ENCODE results near the gene SPATS2L.

The SPATS2L gene

GRCh38 chr2:200463452-200463851, 157.0 kb downstream of the SPATS2L start:
- DNase-seq (ENCODE audit: low read depth in 1 of 2, low spot score in 1 of 2), result no peak

- DNase-seq (ENCODE audit: low read depth in 1 of 2, low spot score in 1 of 2), result peak in 1 of 2 donors; percentile 22
These were observed 160.2 kb downstream of the SPATS2L start for GRCh38 chr2:200466425-200467418.

GRCh38 chr2:200467806-200468681, 161.6 kb downstream of the SPATS2L start:
- no peak for DNase-seq (ENCODE audit: low read depth in 1 of 2, low spot score in 1 of 2)

GRCh38 chr2:200469708-200470211, 163.3 kb downstream of the SPATS2L start:
- DNase-seq (ENCODE audit: low read depth in 1 of 2, low spot score in 1 of 2), result no peak

- DNase-seq (ENCODE audit: low read depth in 1 of 2, low spot score in 1 of 2), result no peak
These were observed 163.7 kb downstream of the SPATS2L start for GRCh38 chr2:200470230-200470629.

- DNase-seq (ENCODE audit: low read depth in 1 of 2, low spot score in 1 of 2), result no peak
These were observed 164.9 kb downstream of the SPATS2L start for GRCh38 chr2:200471324-200471848.

GRCh38 chr2:200471928-200472645, 165.6 kb downstream of the SPATS2L start:
- no peak for DNase-seq (ENCODE audit: low read depth in 1 of 2, low spot score in 1 of 2)

GRCh38 chr2:200472853-200473464, 166.5 kb downstream of the SPATS2L start:
- no peak for DNase-seq (ENCODE audit: low read depth in 1 of 2, low spot score in 1 of 2)

GRCh38 chr2:200475795-200476194, 169.3 kb downstream of the SPATS2L start:
- DNase-seq (ENCODE audit: low read depth in 1 of 2, low spot score in 1 of 2), result no peak

- DNase-seq (ENCODE audit: low read depth in 1 of 2, low spot score in 1 of 2), result no peak
These were observed 170.3 kb downstream of the SPATS2L start for GRCh38 chr2:200476836-200477235.

- DNase-seq (ENCODE audit: low read depth in 1 of 2, low spot score in 1 of 2), result no peak
These were observed 171.2 kb downstream of the SPATS2L start for GRCh38 chr2:200477667-200478131.

GRCh38 chr2:200479692-200480265, 173.3 kb downstream of the SPATS2L start:
- no peak for DNase-seq (ENCODE audit: low read depth in 1 of 2, low spot score in 1 of 2)

GRCh38 chr2:200482194-200482593, 175.7 kb downstream of the SPATS2L start:
- no peak for DNase-seq (ENCODE audit: low read depth in 1 of 2, low spot score in 1 of 2)

GRCh38 chr2:200483729-200484198, 177.3 kb downstream of the SPATS2L start:
- no peak for DNase-seq (ENCODE audit: low read depth in 1 of 2, low spot score in 1 of 2)

GRCh38 chr2:200484934-200485333, 178.4 kb downstream of the SPATS2L start:
- no peak for DNase-seq (ENCODE audit: low read depth in 1 of 2, low spot score in 1 of 2)

- DNase-seq (ENCODE audit: low read depth in 1 of 2, low spot score in 1 of 2), result no peak
These were observed 180.0 kb downstream of the SPATS2L start for GRCh38 chr2:200486529-200486928.

GRCh38 chr2:200488169-200488568, 181.7 kb downstream of the SPATS2L start:
- no peak for DNase-seq (ENCODE audit: low read depth in 1 of 2, low spot score in 1 of 2)

GRCh38 chr2:200490001-200490400, 183.5 kb downstream of the SPATS2L start:
- no peak for DNase-seq (ENCODE audit: low read depth in 1 of 2, low spot score in 1 of 2)

- no peak for DNase-seq (ENCODE audit: low read depth in 1 of 2, low spot score in 1 of 2)
These were observed 186.2 kb downstream of the SPATS2L start for GRCh38 chr2:200492656-200493055.

GRCh38 chr2:200494048-200494447, 187.6 kb downstream of the SPATS2L start:
- no peak for DNase-seq (ENCODE audit: low read depth in 1 of 2, low spot score in 1 of 2)
